Neuronal stem cell (in vitro differentiated cells): ENCODE data around the gene POLDIP3.

Experiments used
- DNase-seq: peaks from one replicate; pipeline ENCODE4 v3.0.0-alpha.2; 2013; ENCODE audit warnings: low spot score
- H2AFZ ChIP-seq: one replicate; pipeline ENCODE4 v1.6.1; 2013; ENCODE audit warnings: mild to moderate bottlenecking, low read length, inconsistent platforms
- H2AK5ac ChIP-seq: 2 replicates; pipeline ENCODE4 v1.6.1; 2013; ENCODE audit warnings: low read depth, mild to moderate bottlenecking, inconsistent platforms, low read length, moderate library complexity, mixed read lengths
- H2BK120ac ChIP-seq: 2 replicates; pipeline ENCODE4 v1.6.1; 2013; ENCODE audit warnings: low read depth, mild to moderate bottlenecking, inconsistent platforms, low read length, moderate library complexity, mixed read lengths
- H2BK12ac ChIP-seq: one replicate; pipeline ENCODE4 v1.6.1; 2013; ENCODE audit warnings: low read length, inconsistent platforms
- H2BK15ac ChIP-seq: 2 replicates; pipeline ENCODE4 v1.6.1; 2013; ENCODE audit warnings: mild to moderate bottlenecking, low read length, inconsistent platforms, mixed read lengths
- H2BK5ac ChIP-seq: one replicate; pipeline ENCODE4 v1.6.1; 2013; ENCODE audit warnings: inconsistent platforms, mild to moderate bottlenecking, low read length, moderate library complexity
- H3K14ac ChIP-seq: one replicate; pipeline ENCODE4 v1.6.1; 2013; ENCODE audit warnings: low read length, inconsistent platforms
- H3K18ac ChIP-seq: 2 replicates; pipeline ENCODE4 v1.6.1; 2013; ENCODE audit warnings: low read length, inconsistent platforms
- H3K23ac ChIP-seq: 2 replicates; pipeline ENCODE4 v1.6.1; 2013; ENCODE audit warnings: low read depth, mild to moderate bottlenecking, mixed read lengths, low read length, inconsistent platforms; ENCODE audit not compliant: poor library complexity
- H3K27ac ChIP-seq: replicated peaks from 3 replicates; pipeline ENCODE4 v1.5.1; 2013; ENCODE audit warnings: low read length, inconsistent platforms
- H3K27me3 ChIP-seq, 3 experiments: 2 replicates each; pipeline ENCODE4 v1.6.1; 2013; ENCODE audit warnings: low read length in 3 of 3, mild to moderate bottlenecking in 2 of 3, inconsistent platforms in 1 of 3, low read depth in 1 of 3, mixed read lengths in 1 of 3, moderate library complexity in 1 of 3; ENCODE audit not compliant: control insufficient read depth in 3 of 3, insufficient read depth in 3 of 3
- H3K36me3 ChIP-seq, 2 donors: replicated peaks in 1 of 2; 2 replicates each; pipeline ENCODE4 v1.6.1; 2013; ENCODE audit warnings: low read length in 2 of 2; ENCODE audit not compliant: control insufficient read depth in 2 of 2, insufficient read depth in 2 of 2
- H3K4ac ChIP-seq: 2 replicates; pipeline ENCODE4 v1.6.1; 2013; ENCODE audit warnings: inconsistent platforms, mild to moderate bottlenecking, low read length, moderate library complexity
- H3K4me1 ChIP-seq, 2 donors: 1 replicate in 1 of 2; 2 replicates in 1 of 2; pipeline ENCODE4 v1.6.1; 2013; ENCODE audit warnings: low read length in 2 of 2, low read depth in 1 of 2; ENCODE audit not compliant: control insufficient read depth in 2 of 2, insufficient read depth in 1 of 2
- H3K4me2 ChIP-seq: one replicate; pipeline ENCODE4 v1.6.1; 2013; ENCODE audit warnings: mild to moderate bottlenecking, low read length, inconsistent platforms; ENCODE audit not compliant: insufficient read depth, poor library complexity, severe bottlenecking
- H3K4me3 ChIP-seq, 2 donors: 2 replicates each; pipeline ENCODE4 v1.5.1; 2013; ENCODE audit warnings: low read length in 2 of 2, mild to moderate bottlenecking in 2 of 2, inconsistent platforms in 1 of 2, moderate library complexity in 1 of 2
- H3K79me1 ChIP-seq: one replicate; pipeline ENCODE4 v1.6.1; 2013; ENCODE audit warnings: low read depth, mild to moderate bottlenecking, inconsistent platforms, low read length, moderate library complexity
- H3K9ac ChIP-seq: one replicate; pipeline ENCODE4 v1.6.1; 2013; ENCODE audit warnings: mild to moderate bottlenecking, low read depth, low read length, inconsistent platforms; ENCODE audit not compliant: poor library complexity
- H3K9me3 ChIP-seq, 2 donors: replicated peaks in 1 of 2; 2 replicates each; pipeline versions ENCODE3 to v1.6.1; 2013; ENCODE audit warnings: low read length in 2 of 2, mild to moderate bottlenecking in 2 of 2, inconsistent platforms in 1 of 2, low read depth in 1 of 2, mixed read lengths in 1 of 2, moderate library complexity in 1 of 2; ENCODE audit not compliant: control insufficient read depth in 2 of 2, insufficient read depth in 1 of 2
- H4K8ac ChIP-seq: one replicate; pipeline ENCODE4 v1.6.1; 2013; ENCODE audit warnings: low read depth, mild to moderate bottlenecking, inconsistent platforms, low read length, moderate library complexity
- H4K91ac ChIP-seq: one replicate; pipeline ENCODE4 v1.6.1; 2013; ENCODE audit warnings: low read length, low read depth, mild to moderate bottlenecking, inconsistent platforms; ENCODE audit not compliant: poor library complexity
- WGBS, 2 donors: extraction: QIAGEN DNeasy Blood & Tissue Kit; methylation state at CpG; one replicate each; pipeline ENCODE4 v1.1.7; 2013; ENCODE audit warnings: missing lambda C conversion rate in 2 of 2, mixed read lengths in 1 of 2; ENCODE audit not compliant: insufficient read length in 2 of 2, insufficient replicate concordance in 1 of 2; ENCODE audit errors: extremely low coverage in 2 of 2; 5-methylcytosine and 5-hydroxymethylcytosine counted together

Gene POLDIP3

DNA sequence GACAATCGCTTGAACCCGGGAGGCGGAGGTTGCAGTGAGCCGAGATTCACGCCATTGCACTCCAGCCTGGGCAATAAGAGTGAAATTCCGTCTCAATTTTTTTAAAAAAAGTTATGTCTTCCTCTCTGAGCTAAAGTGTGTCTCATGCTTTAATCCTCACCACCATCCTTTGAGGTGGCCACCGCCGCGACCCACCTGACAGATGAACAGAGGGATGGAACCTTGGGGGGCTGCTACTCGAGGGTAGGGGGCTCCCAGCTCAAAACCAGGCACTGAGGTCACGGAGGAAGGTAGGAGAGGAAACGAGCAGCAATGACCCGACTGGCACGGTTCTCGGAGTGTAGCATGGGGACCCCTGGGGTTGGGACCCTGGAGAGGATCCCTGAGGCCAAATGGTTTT is 10.7 kb upstream of the POLDIP3 start:
- Histone ChIP-seq H3K9me3 (no peaks in the 10 kb centered on the region), H3K4ac (no peak overlapping the region), H4K8ac (no peak overlapping the region), H3K27me3 (no peaks in the 10 kb centered on the region), H3K14ac (no peak overlapping the region), H3K4me1 (peaks cover 0 to 2% of the 10 kb centered on the region in 2 donors), H2AK5ac (no peak overlapping the region), H4K91ac (no peak overlapping the region), H2BK15ac (no peak overlapping the region), H2BK120ac (no peak overlapping the region), H2AFZ (no peak overlapping the region), H3K36me3 (peaks cover 35 to 78% of the 10 kb centered on the region in 2 donors), H2BK12ac (no peak overlapping the region), H3K18ac (no peak overlapping the region), H2BK5ac (no peak overlapping the region), H3K79me1 (peaks cover 2% of the 10 kb centered on the region), H3K4me3 (no peak overlapping the region), H3K23ac (no peak overlapping the region), H3K9ac (no peak overlapping the region), H3K27ac (no peak overlapping the region), H3K4me2 (no peak overlapping the region)
- DNase-seq: no peak
- WGBS, 2 donors: no CpG with 5 or more reads among the region's 15 CpGs

DNA sequence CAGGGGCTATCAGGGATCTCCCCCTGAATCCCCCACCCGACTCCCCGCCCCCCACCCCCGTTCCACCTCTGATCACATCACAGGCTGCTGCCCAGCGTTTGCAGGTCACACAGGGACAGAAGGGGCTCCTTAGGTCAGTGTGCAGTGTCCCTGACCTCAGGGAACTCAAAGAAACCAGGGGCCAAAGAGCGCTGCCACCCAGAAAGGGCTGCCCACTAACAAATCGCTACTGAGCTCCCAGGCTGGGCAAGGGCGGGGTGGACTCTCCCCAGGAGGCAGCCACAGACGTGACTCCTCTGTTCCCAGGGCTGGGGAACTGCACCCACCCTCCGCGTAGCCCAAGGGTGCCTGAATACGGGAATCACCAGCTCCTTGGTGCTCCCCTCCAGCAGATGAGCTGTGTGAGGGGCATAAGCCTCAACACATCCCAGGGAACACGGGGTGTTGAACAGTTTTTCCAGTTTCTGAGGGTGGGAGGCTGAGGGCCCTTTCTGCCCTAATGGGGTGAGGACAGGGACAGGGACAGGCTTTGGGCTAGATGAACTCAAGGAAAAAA is 9.9 kb upstream of the POLDIP3 start:
- Histone ChIP-seq H2BK12ac (no peak overlapping the region), H4K91ac (no peak overlapping the region), H3K18ac (no peak overlapping the region), H3K27me3 (no peaks in the 10 kb centered on the region), H2BK5ac (no peak overlapping the region), H3K14ac (no peak overlapping the region), H3K36me3 (peaks cover 37 to 80% of the 10 kb centered on the region in 2 donors), H3K9ac (no peak overlapping the region), H3K4me1 (peaks cover 0 to 2% of the 10 kb centered on the region in 2 donors), H3K23ac (no peak overlapping the region), H2BK15ac (no peak overlapping the region), H3K79me1 (peaks cover 2% of the 10 kb centered on the region), H2BK120ac (no peak overlapping the region), H3K4ac (no peak overlapping the region), H2AFZ (no peak overlapping the region), H3K27ac (no peak overlapping the region), H2AK5ac (no peak overlapping the region), H4K8ac (no peak overlapping the region), H3K4me2 (no peak overlapping the region), H3K9me3 (no peaks in the 10 kb centered on the region), H3K4me3 (no peak overlapping the region)
- WGBS, 2 donors: no CpG with 5 or more reads among the region's 12 CpGs
- DNase-seq: no peak

DNA sequence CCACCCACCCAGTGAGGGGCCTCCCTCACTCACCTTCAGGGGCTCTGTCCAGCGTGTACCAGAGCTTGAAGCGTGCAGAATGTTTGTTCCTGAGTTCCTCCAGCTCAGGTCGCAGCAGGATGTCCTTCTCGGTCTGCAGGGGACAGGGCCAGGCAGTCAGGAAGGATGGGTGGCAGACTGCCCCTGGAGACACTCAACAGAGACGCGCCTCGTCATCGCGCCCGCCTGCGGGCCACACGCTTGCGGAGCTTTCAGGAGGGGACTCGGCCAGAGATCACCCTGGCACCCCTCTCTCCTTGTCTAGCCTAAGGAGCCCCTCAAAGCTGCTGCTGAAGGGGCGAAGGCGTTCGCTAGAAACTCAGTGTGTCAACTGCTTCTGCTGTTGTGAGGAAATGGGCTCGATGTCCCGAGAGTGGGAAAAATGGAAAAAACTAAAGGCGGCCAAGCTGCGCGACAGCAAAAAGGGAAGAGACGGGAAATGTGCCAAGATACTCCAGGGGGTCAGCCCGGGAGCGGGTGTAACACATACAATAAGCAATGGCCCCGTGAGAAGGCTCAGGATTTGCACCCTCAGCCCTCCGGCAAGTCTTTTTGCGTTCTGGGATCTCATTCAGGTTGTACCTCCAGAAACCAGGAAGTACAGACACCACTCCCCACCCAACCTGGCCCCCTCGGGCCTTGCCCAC is 9.2 kb upstream of the POLDIP3 start:
- Histone ChIP-seq H3K9me3 (no peaks in the 10 kb centered on the region), H2BK15ac (no peak overlapping the region), H3K79me1 (peaks cover 2% of the 10 kb centered on the region), H3K23ac (no peak overlapping the region), H3K4me2 (no peak overlapping the region), H2AK5ac (no peak overlapping the region), H2BK12ac (no peak overlapping the region), H3K9ac (no peak overlapping the region), H4K8ac (no peak overlapping the region), H2AFZ (no peak overlapping the region), H3K4ac (no peak overlapping the region), H3K4me1 (peaks cover 0 to 2% of the 10 kb centered on the region in 2 donors), H3K4me3 (peak overlapping the region in 1 of 2 donors; percentile 21), H3K27me3 (no peaks in the 10 kb centered on the region), H3K14ac (no peak overlapping the region), H3K27ac (no peak overlapping the region), H2BK5ac (no peak overlapping the region), H3K18ac (no peak overlapping the region), H2BK120ac (no peak overlapping the region), H3K36me3 (peaks cover 39 to 81% of the 10 kb centered on the region in 2 donors), H4K91ac (no peak overlapping the region)
- no CpG with 5 or more reads among the region's 29 CpGs for WGBS, 2 donors
- no peak for DNase-seq

DNA sequence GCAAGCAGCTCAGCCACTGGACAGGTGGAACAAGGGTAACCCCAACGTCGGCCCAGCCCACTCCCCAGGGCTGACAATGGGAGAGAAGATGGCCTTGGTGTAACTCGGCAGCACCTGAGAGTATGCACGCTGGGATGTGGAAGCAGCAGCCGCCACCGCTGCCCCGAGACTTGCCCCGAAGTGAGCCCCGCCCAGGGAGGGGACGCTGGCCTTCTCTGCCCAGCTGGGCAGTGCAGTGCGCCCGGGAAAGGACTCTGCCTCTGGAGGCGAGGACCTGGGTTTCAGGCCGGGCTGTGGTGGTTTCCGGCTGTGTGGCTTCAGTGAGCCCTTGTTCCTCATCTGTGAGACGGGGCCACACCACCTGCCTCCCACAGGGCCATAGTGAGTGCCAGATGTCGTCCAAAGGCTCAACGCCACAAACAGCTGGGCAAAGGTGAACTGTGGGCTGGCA is 8.6 kb upstream of the POLDIP3 start:
- Histone ChIP-seq H3K36me3 (peaks cover 34 to 78% of the 10 kb centered on the region in 2 donors), H3K4me3 (peak overlapping the region in 1 of 2 donors; percentile 21), H2BK5ac (no peak overlapping the region), H3K23ac (no peak overlapping the region), H3K27ac (no peak overlapping the region), H3K4ac (no peak overlapping the region), H3K4me2 (no peak overlapping the region), H3K14ac (no peak overlapping the region), H3K9me3 (no peaks in the 10 kb centered on the region), H4K91ac (no peak overlapping the region), H2AFZ (no peak overlapping the region), H2AK5ac (no peak overlapping the region), H3K9ac (peak overlapping the region; percentile 4), H2BK12ac (no peak overlapping the region), H3K4me1 (peaks cover 0 to 2% of the 10 kb centered on the region in 2 donors), H2BK15ac (no peak overlapping the region), H3K79me1 (peaks cover 2% of the 10 kb centered on the region), H4K8ac (no peak overlapping the region), H3K27me3 (no peaks in the 10 kb centered on the region), H2BK120ac (no peak overlapping the region), H3K18ac (no peak overlapping the region)
- whole genome bisulfite sequencing, 2 donors: no CpG with 5 or more reads among the region's 18 CpGs
- DNase-seq: no peak
